H9 (cell line): ENCODE measurements around the gene ASB10. TPM values are rescaled to one million over a fixed set of nuclear protein-coding genes. Genes with fewer than 3 reads are reported as not detected.

Source experiments
- DNase-seq: peaks from one replicate; pipeline ENCODE4 v3.0.0-alpha.2; 2017
- H2AFZ ChIP-seq: one replicate; pipeline ENCODE4 v1.6.1; 2013; ENCODE audit warnings: mild to moderate bottlenecking, low read length, control low read depth, moderate library complexity
- H2AK5ac ChIP-seq: 2 replicates; pipeline ENCODE4 v1.6.1; 2013; ENCODE audit warnings: low read length, control low read depth, mixed read lengths; ENCODE audit not compliant: insufficient read length
- H2BK120ac ChIP-seq: one replicate; pipeline ENCODE4 v1.6.1; 2013; ENCODE audit warnings: low read depth, mild to moderate bottlenecking, low read length, control low read depth, inconsistent platforms; ENCODE audit not compliant: poor library complexity, severe bottlenecking
- H2BK12ac ChIP-seq: 2 replicates; pipeline ENCODE4 v1.6.1; 2013; ENCODE audit warnings: low read length, control low read depth, mixed read lengths, low read depth; ENCODE audit not compliant: insufficient read length
- H2BK15ac ChIP-seq: 2 replicates; pipeline ENCODE4 v1.6.1; 2013; ENCODE audit warnings: low read depth, low read length, control low read depth
- H2BK20ac ChIP-seq: one replicate; pipeline ENCODE4 v1.6.1; 2013; ENCODE audit warnings: low read depth, mild to moderate bottlenecking, low read length, control low read depth, inconsistent platforms; ENCODE audit not compliant: poor library complexity, severe bottlenecking
- H2BK5ac ChIP-seq: 2 replicates; pipeline ENCODE4 v1.6.1; 2013; ENCODE audit warnings: low read length, control low read depth, mixed read lengths; ENCODE audit not compliant: insufficient read length
- H3K14ac ChIP-seq: 2 replicates; pipeline ENCODE4 v1.6.1; 2013; ENCODE audit warnings: low read length, control low read depth; ENCODE audit not compliant: insufficient read depth
- H3K18ac ChIP-seq: 2 replicates; pipeline ENCODE4 v1.6.1; 2013; ENCODE audit warnings: low read depth, mild to moderate bottlenecking, mixed read lengths, low read length, control low read depth; ENCODE audit not compliant: insufficient read length
- H3K23ac ChIP-seq: 2 replicates; pipeline ENCODE4 v1.6.1; 2013; ENCODE audit warnings: low read length, control low read depth, mixed read lengths, low read depth; ENCODE audit not compliant: insufficient read length
- H3K23me2 ChIP-seq: 2 replicates; pipeline ENCODE4 v1.6.1; 2013; ENCODE audit warnings: low read depth, mild to moderate bottlenecking, mixed read lengths, low read length, control low read depth; ENCODE audit not compliant: insufficient read length, poor library complexity, severe bottlenecking
- H3K27ac ChIP-seq: 2 replicates; pipeline ENCODE4 v1.5.1; 2013; ENCODE audit warnings: low read length, control low read depth, mixed read lengths, low read depth; ENCODE audit not compliant: insufficient read length
- H3K27me3 ChIP-seq: 2 replicates; pipeline ENCODE4 v1.6.1; 2013; ENCODE audit warnings: low read length, control low read depth, inconsistent platforms; ENCODE audit not compliant: insufficient read depth
- H3K4ac ChIP-seq: 2 replicates; pipeline ENCODE4 v1.6.1; 2013; ENCODE audit warnings: low read depth, mild to moderate bottlenecking, control low read depth, inconsistent platforms, low read length, moderate library complexity
- H3K4me1 ChIP-seq: 2 replicates; pipeline ENCODE4 v1.6.1; 2013; ENCODE audit warnings: low read length, control low read depth, inconsistent platforms; ENCODE audit not compliant: insufficient read depth
- H3K4me2 ChIP-seq: 2 replicates; pipeline ENCODE4 v1.6.1; 2013; ENCODE audit warnings: low read length, control low read depth, mixed read lengths; ENCODE audit not compliant: insufficient read length, insufficient read depth
- H3K56ac ChIP-seq: 2 replicates; pipeline ENCODE4 v1.6.1; 2013; ENCODE audit warnings: low read depth, mild to moderate bottlenecking, mixed read lengths, low read length, control low read depth; ENCODE audit not compliant: insufficient read length
- H3K79me1 ChIP-seq: 2 replicates; pipeline ENCODE4 v1.6.1; 2013; ENCODE audit warnings: low read depth, mild to moderate bottlenecking, moderate library complexity, low read length, control low read depth, inconsistent platforms; ENCODE audit not compliant: insufficient read depth, poor library complexity, severe bottlenecking
- H3K79me2 ChIP-seq: 2 replicates; pipeline ENCODE4 v1.6.1; 2013; ENCODE audit warnings: low read length, control low read depth, inconsistent platforms; ENCODE audit not compliant: insufficient read depth
- H3K9ac ChIP-seq: 2 replicates; pipeline ENCODE4 v1.6.1; 2013; ENCODE audit warnings: low read length, control low read depth, mixed read lengths; ENCODE audit not compliant: insufficient read length; ENCODE audit errors: extremely low read depth
- H3K9me3 ChIP-seq: one replicate; pipeline ENCODE4 v1.6.1; 2013; ENCODE audit warnings: low read depth, low read length, inconsistent platforms; ENCODE audit not compliant: control insufficient read depth
- H3T11ph ChIP-seq: one replicate; pipeline ENCODE4 v1.6.1; 2013; ENCODE audit warnings: mild to moderate bottlenecking, low read length, control low read depth, inconsistent platforms
- H4K20me1 ChIP-seq: one replicate; pipeline ENCODE4 v1.6.1; 2013; ENCODE audit not compliant: control insufficient read depth, insufficient read length, insufficient read depth
- H4K5ac ChIP-seq: 2 replicates; pipeline ENCODE4 v1.6.1; 2013; ENCODE audit warnings: low read depth, mild to moderate bottlenecking, mixed read lengths, low read length, control low read depth; ENCODE audit not compliant: insufficient read length
- H4K8ac ChIP-seq: replicated peaks from 2 replicates; pipeline ENCODE4 v1.6.1; 2013; ENCODE audit warnings: low read length, control low read depth, mixed read lengths, low read depth; ENCODE audit not compliant: insufficient read length
- H4K91ac ChIP-seq: 2 replicates; pipeline ENCODE4 v1.6.1; 2013; ENCODE audit warnings: low read depth, mild to moderate bottlenecking, moderate library complexity, mixed read lengths, low read length, control low read depth; ENCODE audit not compliant: insufficient read length
- H3K27ac Mint-ChIP-seq, 3 experiments: 2 replicates in 2 of 3; 3 replicates in 1 of 3; pipeline ENCODE4 v1.8.0; 2020 to 2021; ENCODE audit warnings: mixed read lengths in 3 of 3, mild to moderate bottlenecking in 1 of 3, moderate library complexity in 1 of 3
- H3K27me3 Mint-ChIP-seq: 2 replicates; pipeline ENCODE4 v1.8.0; 2021; ENCODE audit warnings: low read depth, mild to moderate bottlenecking, moderate library complexity, mixed read lengths
- H3K36me3 Mint-ChIP-seq, 3 experiments: 2 replicates in 2 of 3; 3 replicates in 1 of 3; pipeline ENCODE4 v1.8.0; 2020 to 2021; ENCODE audit warnings: low read depth in 3 of 3, mixed read lengths in 3 of 3; ENCODE audit not compliant: insufficient read depth in 1 of 3
- H3K4me1 Mint-ChIP-seq, 2 experiments: 2 replicates each; pipeline ENCODE4 v1.8.0; 2020; ENCODE audit warnings: mixed read lengths in 2 of 2
- H3K4me3 Mint-ChIP-seq, 2 experiments: 2 replicates in 1 of 2; 3 replicates in 1 of 2; pipeline ENCODE4 v1.8.0; 2020 to 2021; ENCODE audit warnings: mild to moderate bottlenecking in 2 of 2, mixed read lengths in 2 of 2, moderate library complexity in 1 of 2
- H3K9me3 Mint-ChIP-seq, 2 experiments: 2 replicates in 1 of 2; 3 replicates in 1 of 2; pipeline ENCODE4 v1.8.0; 2020; ENCODE audit warnings: mild to moderate bottlenecking in 2 of 2, mixed read lengths in 2 of 2, moderate library complexity in 1 of 2
- WGBS: extraction: QIAGEN DNeasy Blood & Tissue Kit; methylation state at CpG from one replicate; pipeline ENCODE4 v1.1.7; 2013; ENCODE audit warnings: missing lambda C conversion rate, low lambda C conversion rate, mixed read lengths; ENCODE audit not compliant: insufficient read length; ENCODE audit errors: extremely low coverage; 5-methylcytosine and 5-hydroxymethylcytosine counted together
- total RNA-seq: library from RNA; stranded (reverse); gene quantifications from 2 replicates; pipeline ENCODE4 v1.2.1, GENCODE V29; 2021
- TF ChIP-seq, protein P1 (sequence below): fragments of 200-600 bp; sonication (generic); conservative IDR thresholded peaks from 3 replicates; pipeline ENCODE4 v1.8.0; 2021; ENCODE audit warnings: antibody characterized with exemption, mild to moderate bottlenecking

The ASB10 gene
- total RNA-seq, 1 experiment from 2014 or later = not detected

DNA sequence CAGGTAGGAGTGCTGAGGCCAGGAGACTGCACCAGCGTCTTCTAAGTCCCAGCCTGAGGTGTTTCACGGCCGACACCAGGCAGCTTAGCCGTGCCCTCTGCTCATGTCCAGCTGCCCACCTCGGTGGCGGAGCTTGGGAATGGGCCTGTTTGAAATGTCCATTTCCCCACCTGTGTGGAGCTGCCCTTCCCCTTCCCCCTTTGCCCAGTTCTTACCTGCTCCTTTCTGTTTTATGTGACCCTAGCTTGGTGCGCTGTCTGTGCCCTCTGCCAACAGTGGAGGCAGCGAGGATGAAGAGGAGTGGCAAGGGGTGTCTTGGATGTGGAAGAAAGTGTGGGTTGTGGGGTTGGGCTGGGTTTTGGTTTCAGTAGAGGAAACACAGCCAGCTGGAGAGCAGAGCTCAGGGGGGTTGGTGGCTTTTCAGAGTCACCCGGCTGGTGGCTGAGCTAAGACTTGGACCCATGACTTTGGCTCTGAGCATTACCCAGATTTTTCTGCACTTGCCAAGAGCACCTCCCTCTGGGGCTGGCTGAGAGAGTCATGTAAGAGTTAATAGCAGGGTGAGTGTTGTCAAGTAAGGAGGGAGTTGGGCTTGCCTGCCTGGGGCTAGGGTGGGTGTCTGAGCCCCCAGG lies 57.0 kb downstream of the ASB10 start:
- Histone ChIP-seq H3K4ac (no peak overlapping the region), H3K14ac (no peak overlapping the region), H3T11ph (no peak overlapping the region), H3K27me3 (no peaks in the 10 kb centered on the region), H3K27ac (no peak overlapping the region), H2AK5ac (no peak overlapping the region), H3K4me2 (no peak overlapping the region), H2BK20ac (no peak overlapping the region), H2BK120ac (no peak overlapping the region), H3K9me3 (no peaks in the 10 kb centered on the region), H3K23me2 (peaks cover 10% of the 10 kb centered on the region), H2AFZ (no peak overlapping the region), H3K9ac (no peak overlapping the region), H3K79me1 (no peaks in the 10 kb centered on the region), H3K18ac (no peak overlapping the region), H2BK5ac (no peak overlapping the region), H4K20me1 (no peaks in the 10 kb centered on the region), H2BK15ac (no peak overlapping the region), H4K5ac (no peak overlapping the region), H2BK12ac (no peak overlapping the region), H4K91ac (no peak overlapping the region), H3K23ac (no peak overlapping the region), H3K56ac (no peak overlapping the region), H3K4me1 (peaks cover 2% of the 10 kb centered on the region; the same call in 1 of the 2 replicates), H4K8ac (no peak overlapping the region), H3K79me2 (no peaks in the 10 kb centered on the region)
- H3K27ac Mint-ChIP-seq = peak overlapping the region in 1 of 3 experiments; percentile 74; a peak in 1 of 7 replicates
- peaks cover 23 to 52% (median 27%) of the 10 kb centered on the region in 3 experiments for H3K36me3 Mint-ChIP-seq
- WGBS = no CpG with 5 or more reads among the region's 9 CpGs
- peaks cover 5 to 12% of the 10 kb centered on the region in 2 experiments for H3K4me1 Mint-ChIP-seq
- H3K4me3 Mint-ChIP-seq = no peak overlapping the region
- H3K9me3 Mint-ChIP-seq = no peaks in the 10 kb centered on the region; a peak in 1 of 5 replicates
- TF ChIP-seq, protein P1, sequence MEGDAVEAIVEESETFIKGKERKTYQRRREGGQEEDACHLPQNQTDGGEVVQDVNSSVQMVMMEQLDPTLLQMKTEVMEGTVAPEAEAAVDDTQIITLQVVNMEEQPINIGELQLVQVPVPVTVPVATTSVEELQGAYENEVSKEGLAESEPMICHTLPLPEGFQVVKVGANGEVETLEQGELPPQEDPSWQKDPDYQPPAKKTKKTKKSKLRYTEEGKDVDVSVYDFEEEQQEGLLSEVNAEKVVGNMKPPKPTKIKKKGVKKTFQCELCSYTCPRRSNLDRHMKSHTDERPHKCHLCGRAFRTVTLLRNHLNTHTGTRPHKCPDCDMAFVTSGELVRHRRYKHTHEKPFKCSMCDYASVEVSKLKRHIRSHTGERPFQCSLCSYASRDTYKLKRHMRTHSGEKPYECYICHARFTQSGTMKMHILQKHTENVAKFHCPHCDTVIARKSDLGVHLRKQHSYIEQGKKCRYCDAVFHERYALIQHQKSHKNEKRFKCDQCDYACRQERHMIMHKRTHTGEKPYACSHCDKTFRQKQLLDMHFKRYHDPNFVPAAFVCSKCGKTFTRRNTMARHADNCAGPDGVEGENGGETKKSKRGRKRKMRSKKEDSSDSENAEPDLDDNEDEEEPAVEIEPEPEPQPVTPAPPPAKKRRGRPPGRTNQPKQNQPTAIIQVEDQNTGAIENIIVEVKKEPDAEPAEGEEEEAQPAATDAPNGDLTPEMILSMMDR = no peak
- DNase-seq = no peak
- H3K27me3 Mint-ChIP-seq = peaks cover 10% of the 10 kb centered on the region
